ENCODE data around the gene SPTAN1. TPM values are rescaled to one million over a fixed set of nuclear protein-coding genes. Genes with fewer than 3 reads are reported as not detected.
"Not testable (repeated sequence)": the region's sequence is repeated elsewhere in the genome, so short reads cannot be mapped to it uniquely, and the experiment has no call there.

SPTAN1 gene
- total and polyA plus RNA-seq, 2 of the 4 experiments (the other 2 are of a cell fraction): 275 to 327 TPM

DNA sequence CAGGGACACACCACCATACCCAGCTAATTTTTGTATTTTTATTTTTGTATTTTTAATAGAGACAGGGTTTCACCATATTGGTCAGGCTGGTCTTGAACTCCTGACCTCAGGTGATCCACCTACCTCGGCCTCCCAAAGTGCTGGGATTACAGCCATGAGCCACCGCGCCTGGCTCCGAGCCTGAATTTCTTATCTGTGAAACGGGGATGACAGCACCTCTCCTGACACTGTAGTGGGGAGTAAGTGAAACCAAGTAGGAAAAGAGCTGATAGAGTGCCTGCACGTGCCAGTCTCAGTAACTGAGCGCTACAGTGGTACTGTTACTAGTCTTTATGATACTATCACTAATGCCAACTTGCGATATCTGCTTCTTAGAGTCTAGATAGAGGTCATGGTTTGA is 32.8 kb downstream of the SPTAN1 start:
- H3K14ac ChIP-seq (replicated peaks; ENCODE audit: low read depth, low read length); in situ Hi-C loops (cut with MboI; ENCODE audit: low sequenced_read_pairs); H2BK20ac ChIP-seq (ENCODE audit: low read depth, low read length); H3K18ac ChIP-seq (ENCODE audit: low read depth, low read length); intact Hi-C loops (cut with micrococcal nuclease); CTCF ChIA-PET; H4K20me1 ChIP-seq (ENCODE audit: insufficient read depth, low read length); POLR2A ChIA-PET (ENCODE audit: unreplicated experiment); H3K27me3 ChIP-seq (ENCODE audit: control insufficient read depth, insufficient read depth, low read length); H4K91ac ChIP-seq (ENCODE audit: insufficient read depth, low read depth, low read length); H3K4ac ChIP-seq (ENCODE audit: low read depth, low read length); H3K9me3 ChIP-seq (ENCODE audit: control insufficient read depth, insufficient read depth, low read length); H2BK5ac ChIP-seq (ENCODE audit: low read depth, low read length, poor library complexity, severe bottlenecking); H3K27ac ChIP-seq (ENCODE audit: insufficient read depth, low read length); H3K56ac ChIP-seq (ENCODE audit: extremely low read depth, insufficient read depth, low read length); H3K9me1 ChIP-seq (ENCODE audit: insufficient read depth, low read length); H2BK120ac ChIP-seq (ENCODE audit: low read depth, low read length); dilution Hi-C loops (cut with HindIII; ENCODE audit: low sequenced_read_pairs, unreplicated experiment); H4K5ac ChIP-seq (ENCODE audit: low read depth, low read length); H2AFZ ChIP-seq (replicated peaks; ENCODE audit: low read length, poor library complexity); ATAC-seq (ENCODE audit: low read depth); BruUV-seq (replicated peaks); H3K9ac ChIP-seq (ENCODE audit: low read depth, low read length); DNase-seq; H3K4me2 ChIP-seq (ENCODE audit: low read depth, low read length); H3K4me1 ChIP-seq (ENCODE audit: control insufficient read depth, insufficient read depth, low read length); H2AK9ac ChIP-seq (replicated peaks; ENCODE audit: low read depth, low read length, poor library complexity); H4K8ac ChIP-seq (ENCODE audit: low read depth in 2 of 2, low read length in 2 of 2); H2BK15ac ChIP-seq (ENCODE audit: low read depth, low read length); H2AK5ac ChIP-seq (ENCODE audit: low read depth, low read length); H3K4me3 ChIP-seq (ENCODE audit: insufficient read depth, low read depth, low read length); H3K23ac ChIP-seq (ENCODE audit: low read depth, low read length): not testable (repeated sequence)
- Histone ChIP-seq H3K36me3 (ENCODE audit: control insufficient read depth, insufficient read depth, low read length) (peaks cover 74% of the 10 kb centered on the region), H3K79me1 (ENCODE audit: low read depth in 1 of 2, low read length in 2 of 2) (peaks cover 6 to 21% of the 10 kb centered on the region in 2 experiments; a peak in 3 of 4 replicates)
- WGBS, 2 experiments (ENCODE audit: extremely low coverage in 2 of 2, insufficient read length in 1 of 2): no CpG with 5 or more reads among the region's 8 CpGs

DNA sequence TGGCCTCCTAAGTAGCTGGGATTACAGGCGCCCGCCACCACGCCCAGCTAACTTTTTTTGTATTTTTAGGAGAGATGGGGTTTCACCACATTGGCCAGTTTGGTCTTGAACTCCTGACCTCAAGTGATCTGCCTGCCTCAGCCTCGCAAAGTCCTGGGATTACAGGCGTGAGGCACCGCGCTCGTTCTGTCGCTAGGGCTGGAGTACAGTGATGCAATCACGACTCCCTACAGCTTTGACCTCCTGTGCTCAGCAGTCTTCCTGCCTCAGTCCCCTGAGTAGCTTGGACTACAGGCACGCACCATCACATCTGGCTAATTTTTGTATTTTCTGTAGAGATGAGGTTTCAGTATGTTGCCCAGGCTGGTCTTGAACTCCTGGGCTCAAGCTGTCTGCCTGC is 34.5 kb downstream of the SPTAN1 start:
- H3K4me1 ChIP-seq (ENCODE audit: control insufficient read depth, insufficient read depth, low read length); dilution Hi-C loops (cut with HindIII; ENCODE audit: low sequenced_read_pairs, unreplicated experiment); H3K27ac ChIP-seq (ENCODE audit: insufficient read depth, low read length); H2AFZ ChIP-seq (replicated peaks; ENCODE audit: low read length, poor library complexity); H4K8ac ChIP-seq (ENCODE audit: low read depth in 2 of 2, low read length in 2 of 2); H2BK20ac ChIP-seq (ENCODE audit: low read depth, low read length); H3K4me3 ChIP-seq (ENCODE audit: insufficient read depth, low read depth, low read length); BruUV-seq (replicated peaks); H3K4me2 ChIP-seq (ENCODE audit: low read depth, low read length); H3K18ac ChIP-seq (ENCODE audit: low read depth, low read length); H2AK5ac ChIP-seq (ENCODE audit: low read depth, low read length); in situ Hi-C loops (cut with MboI; ENCODE audit: low sequenced_read_pairs); ATAC-seq (ENCODE audit: low read depth); H3K14ac ChIP-seq (replicated peaks; ENCODE audit: low read depth, low read length); H3K27me3 ChIP-seq (ENCODE audit: control insufficient read depth, insufficient read depth, low read length); H4K91ac ChIP-seq (ENCODE audit: insufficient read depth, low read depth, low read length); H3K9me3 ChIP-seq (ENCODE audit: control insufficient read depth, insufficient read depth, low read length); POLR2A ChIA-PET (ENCODE audit: unreplicated experiment); H3K4ac ChIP-seq (ENCODE audit: low read depth, low read length); DNase-seq; H4K5ac ChIP-seq (ENCODE audit: low read depth, low read length); H3K9me1 ChIP-seq (ENCODE audit: insufficient read depth, low read length); H2AK9ac ChIP-seq (replicated peaks; ENCODE audit: low read depth, low read length, poor library complexity); intact Hi-C loops (cut with micrococcal nuclease); H3K23ac ChIP-seq (ENCODE audit: low read depth, low read length); H3K9ac ChIP-seq (ENCODE audit: low read depth, low read length); H4K20me1 ChIP-seq (ENCODE audit: insufficient read depth, low read length); H2BK120ac ChIP-seq (ENCODE audit: low read depth, low read length); H2BK5ac ChIP-seq (ENCODE audit: low read depth, low read length, poor library complexity, severe bottlenecking); H2BK15ac ChIP-seq (ENCODE audit: low read depth, low read length); CTCF ChIA-PET; H3K56ac ChIP-seq (ENCODE audit: extremely low read depth, insufficient read depth, low read length): not testable (repeated sequence)
- Histone ChIP-seq H3K79me1 (ENCODE audit: low read depth in 1 of 2, low read length in 2 of 2) (peaks cover 6 to 21% of the 10 kb centered on the region in 2 experiments; a peak in 3 of 4 replicates), H3K36me3 (ENCODE audit: control insufficient read depth, insufficient read depth, low read length) (peaks cover 75% of the 10 kb centered on the region)
- WGBS, 2 experiments (ENCODE audit: extremely low coverage in 2 of 2, insufficient read length in 1 of 2): 85% methylated on average over 4 of the region's 11 CpGs; no CpG with 5 or more reads in 1 of the 2 experiments
